Stimulated activated CD4-positive, alpha-beta T cell treated with anti-CD3 and anti-CD28 coated beads, Interleukin-1b, Interleukin-23, amount 100 ng/mL, for 4 hours (primary cell): ENCODE measurements around the gene NXPH4.

Experiments
- DNase-seq, 2 donors: peaks; one replicate each; pipeline ENCODE4 v3.0.0-alpha.2; 2020; ENCODE audit warnings: low read depth in 2 of 2

NXPH4 gene

GRCh38 chr12:57216014-57216911 lies at the start of gene NXPH4:
Gene NXPH4 (plus strand): TSS chr12:57216794. CDS start chr12:57216970, 176 bp downstream.
- DNase-seq, result peak; percentile 58 to 71

GRCh38 chr12:57166971-57167371 lies 49.6 kb upstream of the NXPH4 start:
- DNase-seq, result peak in 1 of 2 donors; percentile 30

- DNase-seq, result no peak
Measured at GRCh38 chr12:57168058-57168457, 48.5 kb upstream of the NXPH4 start.

- no peak for DNase-seq
Measured at GRCh38 chr12:57169046-57169795, 47.4 kb upstream of the NXPH4 start.

GRCh38 chr12:57169969-57170368 lies 46.6 kb upstream of the NXPH4 start:
- no peak for DNase-seq

GRCh38 chr12:57170408-57170807 lies 46.2 kb upstream of the NXPH4 start:
- no peak for DNase-seq

GRCh38 chr12:57170927-57171326 lies 45.7 kb upstream of the NXPH4 start:
- no peak for DNase-seq

- no peak for DNase-seq
Measured at GRCh38 chr12:57171668-57172067, 44.9 kb upstream of the NXPH4 start.

GRCh38 chr12:57173089-57173488 lies 43.5 kb upstream of the NXPH4 start:
- peak in 1 of 2 donors; percentile 28 for DNase-seq

GRCh38 chr12:57173683-57174082 lies 42.9 kb upstream of the NXPH4 start:
- DNase-seq, result no peak

GRCh38 chr12:57175428-57176138 lies 41.0 kb upstream of the NXPH4 start:
- DNase-seq, result peak in 1 of 2 donors; percentile 37

- DNase-seq, result no peak
Measured at GRCh38 chr12:57176139-57176477, 40.5 kb upstream of the NXPH4 start.

GRCh38 chr12:57176846-57177245 lies 39.7 kb upstream of the NXPH4 start:
- no peak for DNase-seq

GRCh38 chr12:57177354-57177753 lies 39.2 kb upstream of the NXPH4 start:
- DNase-seq, result no peak

- no peak for DNase-seq
Measured at GRCh38 chr12:57178213-57178612, 38.4 kb upstream of the NXPH4 start.

- DNase-seq, result no peak
Measured at GRCh38 chr12:57179331-57180086, 37.1 kb upstream of the NXPH4 start.

GRCh38 chr12:57180321-57180989 lies 36.1 kb upstream of the NXPH4 start:
- DNase-seq, result no peak

- DNase-seq, result no peak
Measured at GRCh38 chr12:57181072-57181471, 35.5 kb upstream of the NXPH4 start.

GRCh38 chr12:57181561-57182155 lies 34.9 kb upstream of the NXPH4 start:
- DNase-seq, result no peak

GRCh38 chr12:57182918-57183575 lies 33.5 kb upstream of the NXPH4 start:
- DNase-seq, result peak; percentile 79 to 81
